Endothelial cell of umbilical vein (primary cell): ENCODE measurements around the gene OGT. TPM values are rescaled to one million over a fixed set of nuclear protein-coding genes. Genes with fewer than 3 reads are reported as not detected.

ENCODE experiments used
- BruUV-seq: library from RNA; stranded (reverse); fragments of 400-500 nt; replicated peaks from 2 replicates; lab custom pipeline; 2021; lab: Mats Ljungman, UMichigan
- CTCF ChIA-PET: fragments of 300-600, 350-600 bp; sonication (Branson Sonifier 250); formaldehyde crosslinking; loops from one replicate; lab custom pipeline; 2021; ENCODE audit warnings: antibody characterized with exemption, inconsistent platforms; lab: Charles Lee
- POLR2A ChIA-PET: fragments of 300-600, 350-600 bp; sonication (Branson Sonifier 250); formaldehyde crosslinking; loops from one replicate; lab custom pipeline; 2021; ENCODE audit warnings: antibody characterized with exemption, inconsistent platforms; lab: Charles Lee
- DNase-seq: peaks from one replicate; pipeline ENCODE4 v3.0.0-alpha.2; 2011; ENCODE audit warnings: low read depth, low spot score
- FAIRE-seq: peaks from 2 replicates; lab custom pipeline; 2011; peaks lifted over from hg19 to GRCh38; lab: Jason Lieb, UNC
- H2AFZ ChIP-seq: 2 replicates; pipeline ENCODE4 v1.6.0; 2012; ENCODE audit warnings: low read depth, low read length, control low read depth, inconsistent platforms
- H3K27ac ChIP-seq: 2 replicates; pipeline ENCODE4 v1.5.1; 2011; ENCODE audit warnings: low read depth, mild to moderate bottlenecking, control low read depth, low read length, moderate library complexity; ENCODE audit not compliant: insufficient read depth
- H3K27me3 ChIP-seq, 2 experiments: 2 replicates each; pipeline versions ENCODE4 v1.6.0 to v1.6.1; 2011; ENCODE audit warnings: low read length in 2 of 2, mixed read lengths in 1 of 2; ENCODE audit not compliant: control insufficient read depth in 2 of 2, insufficient read depth in 2 of 2
- H3K36me3 ChIP-seq, 2 experiments: 2 replicates in 1 of 2; 3 replicates in 1 of 2; pipeline ENCODE4 v1.5.1; 2011; ENCODE audit warnings: low read length in 2 of 2, mild to moderate bottlenecking in 1 of 2, moderate library complexity in 1 of 2; ENCODE audit not compliant: control insufficient read depth in 2 of 2, insufficient read depth in 2 of 2; ENCODE audit errors: extremely low read depth in 1 of 2
- H3K4me1 ChIP-seq: 3 replicates; pipeline ENCODE4 v1.5.1; 2011; ENCODE audit warnings: mild to moderate bottlenecking, low read length; ENCODE audit not compliant: control insufficient read depth, insufficient read depth; ENCODE audit errors: extremely low read depth
- H3K4me2 ChIP-seq: 2 replicates; pipeline ENCODE4 v1.6.1; 2011; ENCODE audit warnings: low read length, control low read depth, mixed read lengths; ENCODE audit not compliant: insufficient read depth
- H3K4me3 ChIP-seq, 3 experiments: fragments of 200-600 bp in 1 of 3; sonication (generic), shearing (Covaris generic) in 1 of 3; replicated peaks in 1 of 3; 2 replicates each; pipeline ENCODE4 v1.5.1; 2011 to 2016; ENCODE audit warnings: control low read depth in 3 of 3, low read length in 3 of 3, mild to moderate bottlenecking in 2 of 3, inconsistent platforms in 1 of 3, low read depth in 1 of 3, moderate library complexity in 1 of 3; ENCODE audit not compliant: insufficient read depth in 1 of 3
- H3K79me2 ChIP-seq: 2 replicates; pipeline ENCODE4 v1.6.0; 2012; ENCODE audit warnings: low read length, inconsistent platforms; ENCODE audit not compliant: control insufficient read depth, insufficient read depth
- H3K9ac ChIP-seq: replicated peaks from 2 replicates; pipeline ENCODE3; 2011; ENCODE audit warnings: low read length, control low read depth; ENCODE audit not compliant: insufficient read depth; ENCODE audit errors: extremely low read depth
- H3K9me1 ChIP-seq: replicated peaks from 3 replicates; pipeline ENCODE4 v1.6.0; 2011; ENCODE audit warnings: mild to moderate bottlenecking, low read length; ENCODE audit not compliant: control insufficient read depth, insufficient read depth; ENCODE audit errors: extremely low read depth
- H3K9me3 ChIP-seq: replicated peaks from 2 replicates; pipeline ENCODE4 v1.5.1; 2012; ENCODE audit warnings: low read length, inconsistent platforms; ENCODE audit not compliant: control insufficient read depth, insufficient read depth
- H4K20me1 ChIP-seq: replicated peaks from 2 replicates; pipeline ENCODE3; 2011; ENCODE audit warnings: mild to moderate bottlenecking, low read length; ENCODE audit not compliant: control insufficient read depth, insufficient read depth; ENCODE audit errors: extremely low read depth
- CTCF ChIP-seq, 2 donors: IDR thresholded peaks; 1 replicate in 1 of 2; 2 replicates in 1 of 2; pipeline ENCODE4 v1.5.1; 2011; ENCODE audit warnings: low read length in 2 of 2, mild to moderate bottlenecking in 2 of 2, moderate library complexity in 2 of 2, control low read depth in 1 of 2, inconsistent platforms in 1 of 2, low read depth in 1 of 2; ENCODE audit not compliant: insufficient read depth in 1 of 2; ENCODE audit errors: extremely low read depth in 1 of 2
- EZH2 ChIP-seq: IDR thresholded peaks from 2 replicates; pipeline ENCODE4 v1.6.1; 2012; ENCODE audit warnings: borderline replicate concordance, low read depth, mild to moderate bottlenecking, moderate library complexity, low read length, inconsistent platforms; ENCODE audit not compliant: severe bottlenecking
- FOS ChIP-seq: IDR thresholded peaks from 2 replicates; pipeline ENCODE4 v1.6.1; 2011; ENCODE audit warnings: mild to moderate bottlenecking, low read length, moderate library complexity, borderline replicate concordance; ENCODE audit not compliant: insufficient read depth
- GATA2 ChIP-seq: IDR thresholded peaks from 2 replicates; pipeline ENCODE4 v1.7.0; 2011; ENCODE audit warnings: low read depth, mild to moderate bottlenecking, moderate library complexity, mixed read lengths, low read length; ENCODE audit not compliant: insufficient read length, insufficient read depth
- JUN ChIP-seq: IDR thresholded peaks from 2 replicates; pipeline ENCODE4 v1.6.1; 2011; ENCODE audit warnings: borderline replicate concordance, low read depth; ENCODE audit not compliant: insufficient read length, insufficient read depth
- MYC ChIP-seq: IDR thresholded peaks from one replicate; pipeline ENCODE4 v1.6.1; 2011; ENCODE audit warnings: mild to moderate bottlenecking, low read depth, low read length
- POLR2A ChIP-seq: IDR thresholded peaks from 2 replicates; pipeline ENCODE4 v1.6.1; 2012; ENCODE audit warnings: low read depth, mild to moderate bottlenecking, control low read depth, low read length
- POLR2AphosphoS5 ChIP-seq: IDR thresholded peaks from 2 replicates; pipeline ENCODE4 v1.6.1; 2012; ENCODE audit warnings: low read depth, mild to moderate bottlenecking, control low read depth, low read length, moderate library complexity; ENCODE audit not compliant: insufficient read depth
- dilution Hi-C: fragments of 300-500 bp; cut with MboI; formaldehyde crosslinking; loops from one replicate; pipeline ENCODE4 v1.15.0; 2019; ENCODE audit warnings: low sequenced_read_pairs; ENCODE audit not compliant: extremely low pct_ligation_motif_present
- intact Hi-C: fragments of 100-400 bp; cut with micrococcal nuclease; formaldehyde crosslinking; loops from one replicate; pipeline ENCODE4 v1.10.0; 2022
- polyA plus RNA-seq, 4 experiments: library from polyadenylated mRNA; depleted of rRNA in 3 of 4; stranded (reverse) in 3 of 4; unstranded in 1 of 4; fragments of >200 nt; gene quantifications; 2 replicates each; pipeline versions ENCODE4 v1.2.1 to v1.2.3, GENCODE V29; 2011 to 2012; ENCODE audit warnings: missing spikeins in 1 of 4
- total RNA-seq: library from RNA; stranded (reverse); gene quantifications from 2 replicates; pipeline ENCODE4 v1.2.3, GENCODE V29; 2021
- TF ChIP-seq, protein P1 (sequence below): IDR thresholded peaks from 2 replicates; pipeline ENCODE4 v1.6.1; 2011; ENCODE audit not compliant: insufficient read depth, insufficient read length

OGT gene
- total and polyA plus RNA-seq, 2 donors (not counting 3 experiments of a cell fraction or from before 2014, with no cell fraction given): 129 to 141 TPM

- H3K79me2 ChIP-seq: peaks cover 40% of the 10 kb centered on the region
- H3K4me1 ChIP-seq: no peaks in the 10 kb centered on the region
- peaks cover 2% of the 10 kb centered on the region for H3K9me1 ChIP-seq
- POLR2A ChIA-PET: no interaction called here
- TF ChIP-seq GATA2: no peak
- TF ChIP-seq JUN: no peak
- TF ChIP-seq MYC: no peak
- TF ChIP-seq, protein P1, sequence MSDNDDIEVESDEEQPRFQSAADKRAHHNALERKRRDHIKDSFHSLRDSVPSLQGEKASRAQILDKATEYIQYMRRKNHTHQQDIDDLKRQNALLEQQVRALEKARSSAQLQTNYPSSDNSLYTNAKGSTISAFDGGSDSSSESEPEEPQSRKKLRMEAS: no peak
- TF ChIP-seq CTCF (IDR thresholded peaks at IDR 0.05; ENCODE audit: extremely low read depth in 1 of 2, insufficient read depth in 1 of 2, low read depth in 1 of 2, low read length in 2 of 2): no peak
- no peak for TF ChIP-seq POLR2A
- no peak for TF ChIP-seq FOS
- TF ChIP-seq EZH2: no peak
- TF ChIP-seq POLR2AphosphoS5: no peak
- H3K27ac ChIP-seq: no peak overlapping the region
- H2AFZ ChIP-seq: no peak overlapping the region
- H3K36me3 ChIP-seq: peaks cover 8 to 15% of the 10 kb centered on the region in 2 experiments
- H4K20me1 ChIP-seq: no peaks in the 10 kb centered on the region
- no TSS peak for BruUV-seq
- H3K4me2 ChIP-seq: no peak overlapping the region
- H3K27me3 ChIP-seq: no peaks in the 10 kb centered on the region
- CTCF ChIA-PET: interaction anchor here (1.2 to 2.2 kb wide), 2 partner anchors 16 to 102 kb away, joined by 4 read pairs; no protein-coding TSS in a partner anchor
- H3K9me3 ChIP-seq: no peaks in the 10 kb centered on the region
- H3K4me3 ChIP-seq: no peak overlapping the region
- DNase-seq (no peak), FAIRE-seq (no peak)
- no peak overlapping the region for H3K9ac ChIP-seq
- intact Hi-C loops: no loop called here
- dilution Hi-C loops: no loop called here
These were observed 17.7 kb downstream of the OGT start for GRCh38 chrX:71550578-71550977.
